NCI-H2227 (cell line): ENCODE results near the gene CAPZA2.
"Not testable (repeated sequence)": the region's sequence is repeated elsewhere in the genome, so short reads cannot be mapped to it uniquely, and the experiment has no call there.

Experiments
- DNase-seq: peaks from one replicate; lab custom pipeline; 2025; ENCODE audit not compliant: unreplicated experiment; lab: John Stamatoyannopoulos, UW

CAPZA2 gene

DNA sequence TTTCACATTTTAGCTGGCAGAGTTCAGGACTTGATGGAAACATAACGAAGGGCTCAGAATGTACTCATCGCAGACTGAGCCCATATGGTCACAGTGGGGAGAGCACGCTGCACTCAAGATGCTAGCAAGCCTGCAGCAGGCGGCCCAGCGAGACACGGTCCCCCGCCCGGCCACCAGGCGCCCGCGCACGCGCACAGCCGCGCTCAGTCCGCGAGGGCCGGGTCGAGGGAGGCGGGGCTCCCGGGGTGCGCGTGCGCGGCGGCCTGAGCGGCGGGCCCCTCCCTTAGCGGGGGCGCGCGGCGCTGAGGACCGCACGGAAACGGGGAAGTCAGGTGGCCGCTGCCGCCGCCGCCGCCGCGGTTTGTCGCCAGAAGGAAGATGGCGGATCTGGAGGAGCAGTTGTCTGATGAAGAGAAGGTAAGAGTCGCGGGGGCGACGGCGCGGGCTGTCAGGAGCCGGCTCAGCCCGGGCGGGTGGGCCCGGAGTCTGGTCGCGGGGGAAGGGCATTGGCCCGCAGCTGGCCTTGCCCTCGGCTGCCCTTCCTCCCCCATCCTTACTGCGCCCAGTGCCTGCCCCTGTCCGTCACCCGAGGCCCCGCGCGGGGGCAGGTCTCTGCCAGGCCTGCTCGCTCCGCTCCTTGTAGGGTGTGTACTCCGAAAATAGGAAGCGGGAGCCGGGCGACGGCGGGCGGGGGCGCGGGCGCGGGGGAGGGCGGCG lies at the start of gene CAPZA2:
CAPZA2 (plus strand) TSS at position 354 of the 717 bp plus-strand sequence; CDS start at position 379, 25 bp downstream.
- peak; percentile 98 for DNase-seq

DNA sequence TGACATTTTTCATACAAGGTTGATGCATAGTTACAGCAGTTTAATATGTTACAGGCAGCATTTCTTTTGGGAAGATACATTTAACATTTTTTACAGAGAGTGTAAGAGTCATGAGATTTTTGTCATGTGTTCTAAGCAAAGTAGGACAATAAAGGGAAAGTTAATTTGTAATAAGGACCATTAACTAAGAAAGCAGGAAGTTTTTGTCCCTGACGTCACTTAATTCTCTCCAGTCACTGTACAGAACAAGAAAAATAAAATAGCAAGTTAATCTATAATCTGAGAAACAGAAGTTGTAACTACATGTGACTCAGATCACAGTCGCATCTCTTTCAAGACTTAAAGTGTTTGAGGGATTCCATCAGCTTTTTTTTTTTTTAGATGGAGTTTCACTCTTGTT lies 49.5 kb upstream of the CAPZA2 start:
- DNase-seq: no peak

DNA sequence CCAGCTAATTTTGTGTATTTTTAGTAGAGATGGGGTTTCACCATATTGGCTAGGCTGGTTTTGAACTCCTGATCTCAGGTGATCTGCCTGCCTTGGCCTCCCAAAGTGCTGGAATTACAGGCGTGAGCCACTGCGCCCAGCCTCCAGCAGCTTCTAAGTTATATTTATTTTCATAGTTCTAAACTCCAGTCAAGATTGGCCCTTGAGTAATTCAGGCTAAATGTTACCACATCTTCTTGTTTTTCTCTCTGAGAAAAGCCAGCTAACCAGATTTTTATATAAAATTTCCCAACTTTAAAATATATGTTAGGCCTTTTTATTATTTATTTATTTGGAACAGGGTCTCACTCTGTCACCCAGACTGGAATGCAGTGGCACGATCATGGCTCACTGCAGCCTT lies 49.0 kb upstream of the CAPZA2 start:
- not testable (repeated sequence) for DNase-seq

DNA sequence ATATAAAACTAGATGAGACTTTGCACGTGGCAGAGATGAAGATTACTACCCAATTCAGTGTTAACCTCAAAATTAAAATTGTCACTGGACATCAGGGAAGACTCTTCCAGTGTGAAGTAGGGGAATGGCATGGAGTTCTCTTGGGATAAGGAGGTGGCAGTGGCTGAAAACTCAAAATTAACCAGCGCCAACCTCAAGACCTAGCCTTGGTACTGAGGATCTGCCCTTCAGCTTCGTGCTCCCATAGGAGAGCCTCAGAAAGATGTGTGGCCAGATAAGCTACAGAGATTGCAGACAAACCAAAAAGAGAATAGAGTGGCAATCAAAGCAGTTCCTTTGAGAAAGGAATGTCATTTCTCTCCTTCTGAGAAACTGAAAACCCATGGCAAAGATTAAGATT lies 47.3 kb upstream of the CAPZA2 start:
- no peak for DNase-seq

DNA sequence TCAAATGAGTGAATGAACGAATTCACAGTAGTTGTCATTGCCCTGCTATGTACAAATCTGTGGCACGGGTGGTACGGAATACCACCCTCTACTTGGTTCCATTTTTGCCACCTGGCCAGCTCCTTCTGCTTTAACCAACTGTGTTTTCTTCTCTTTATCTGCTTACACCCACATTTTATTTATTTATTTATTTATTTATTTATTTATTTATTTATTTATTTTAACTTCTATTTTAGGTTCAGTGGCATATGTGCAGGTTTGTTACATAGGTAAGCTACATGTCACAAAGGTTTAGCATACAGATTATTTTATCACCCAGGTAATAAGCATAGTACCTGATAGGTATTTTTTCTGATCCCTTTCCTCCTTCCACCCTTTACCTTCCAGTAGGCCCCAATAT lies 42.2 kb upstream of the CAPZA2 start:
- no peak for DNase-seq

DNA sequence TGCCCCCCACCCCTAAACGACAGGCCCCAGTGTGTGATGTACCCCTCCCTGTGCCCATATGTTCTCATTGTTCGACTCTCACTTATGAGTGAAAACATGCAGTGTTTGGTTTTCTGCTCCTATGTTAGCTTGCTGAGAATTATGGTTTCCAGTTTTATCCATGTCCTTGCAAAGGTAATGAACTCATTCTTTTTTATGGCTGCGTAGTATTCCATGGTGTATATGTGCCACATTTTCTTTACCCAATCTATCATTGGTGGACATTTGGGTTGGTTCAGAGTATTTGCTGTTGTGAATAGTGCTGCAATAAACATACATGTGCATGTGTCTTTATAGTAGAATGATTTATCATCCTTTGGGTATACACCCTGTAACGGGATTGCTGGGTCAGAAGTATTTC lies 40.7 kb upstream of the CAPZA2 start:
- not testable (repeated sequence) for DNase-seq

- DNase-seq: no peak
These were observed 37.9 kb upstream of the CAPZA2 start for GRCh38 chr7:116824449-116824848.

DNA sequence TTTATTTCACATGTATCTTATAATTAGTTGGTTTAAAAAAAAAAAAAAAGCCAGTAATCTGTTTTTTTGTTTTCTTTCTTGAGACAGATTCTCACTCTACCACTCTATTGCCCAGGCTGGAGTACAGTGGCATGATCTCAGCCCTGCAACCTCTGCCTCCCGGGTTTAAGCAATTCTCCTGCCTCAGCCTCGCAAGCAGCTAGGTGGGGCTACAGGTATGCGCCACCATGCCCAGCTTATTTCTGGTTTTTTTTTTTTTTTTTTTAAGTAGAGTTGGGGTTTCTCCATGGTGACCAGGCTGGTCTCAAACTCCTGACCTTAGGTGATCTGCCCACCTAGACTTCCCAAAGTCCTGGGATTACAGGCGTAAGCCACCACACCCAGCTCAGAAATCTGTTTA lies 34.1 kb upstream of the CAPZA2 start:
- DNase-seq: no peak

- no peak for DNase-seq
These were observed 33.3 kb upstream of the CAPZA2 start for GRCh38 chr7:116829041-116829440.

DNA sequence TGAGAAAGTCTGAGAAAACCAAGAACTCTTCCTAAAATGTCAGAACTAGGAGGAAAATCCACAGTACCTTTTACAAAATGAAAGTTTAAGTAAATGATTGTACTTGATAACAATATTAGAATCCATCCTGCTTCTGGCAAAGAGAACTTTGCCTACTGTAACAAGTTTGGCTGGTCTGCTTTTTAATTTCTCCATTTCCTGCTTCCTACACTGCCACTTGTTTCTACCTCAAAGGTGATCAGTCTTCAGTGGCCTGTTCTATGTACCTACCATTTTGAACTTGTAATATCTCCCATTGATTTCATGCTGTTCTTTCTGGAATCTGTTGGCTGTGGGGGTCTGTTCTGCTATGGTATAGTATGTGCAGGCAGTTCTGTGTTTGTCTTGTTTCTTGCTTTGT lies 32.9 kb upstream of the CAPZA2 start:
- no peak for DNase-seq

- no peak for DNase-seq
These were observed 29.7 kb upstream of the CAPZA2 start for GRCh38 chr7:116832692-116833091.

DNA sequence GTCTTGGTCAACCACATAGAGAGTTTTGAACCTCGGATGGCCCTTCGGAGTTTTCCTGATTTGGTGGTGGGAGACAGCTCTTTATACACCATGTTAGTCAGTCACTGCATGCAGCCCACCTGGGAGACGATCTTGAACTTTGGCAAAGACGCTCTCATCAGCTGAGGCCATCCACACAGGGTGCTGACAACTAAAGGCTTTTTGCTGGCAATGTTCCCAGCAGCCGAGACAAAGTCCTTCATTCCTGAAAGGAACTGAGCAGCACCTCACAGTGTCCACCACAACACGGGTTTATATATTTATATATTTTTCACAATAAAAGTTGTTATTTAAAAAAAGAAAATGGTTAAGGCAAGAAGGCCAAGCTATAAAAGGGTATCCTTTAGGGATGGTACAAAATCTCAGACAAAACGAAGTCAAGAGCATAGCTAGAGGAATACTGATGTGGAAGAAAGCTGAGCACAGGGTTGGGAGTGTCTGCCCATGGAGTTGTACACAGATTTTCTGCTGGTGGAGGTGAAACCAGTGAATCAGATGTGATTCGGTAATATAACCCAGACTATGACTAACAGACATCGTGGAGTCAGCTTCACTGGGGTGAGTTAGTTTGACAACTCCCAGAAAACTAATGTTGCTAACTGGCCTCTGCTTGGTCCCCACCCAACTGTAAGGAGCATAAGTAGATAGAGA lies 27.4 kb upstream of the CAPZA2 start:
- DNase-seq: no peak

DNA sequence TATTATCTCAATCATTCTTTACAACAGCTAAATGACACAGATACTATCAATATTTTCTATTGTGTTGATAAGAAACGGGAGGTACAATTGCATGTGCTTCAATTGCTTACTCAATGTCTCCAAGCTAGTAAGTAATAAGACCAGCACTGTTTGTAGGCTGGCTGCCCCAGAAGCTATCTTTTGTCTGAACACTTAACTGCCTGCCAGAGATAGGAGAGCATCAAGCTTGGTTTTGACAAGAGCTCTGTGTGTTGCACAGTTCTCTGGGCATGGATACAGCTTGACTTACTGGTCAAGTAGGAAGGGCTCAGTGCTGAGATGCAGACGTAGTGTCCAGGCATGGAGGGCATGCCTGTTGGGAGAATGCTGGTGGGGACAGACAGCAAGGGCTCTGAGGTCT lies 26.3 kb upstream of the CAPZA2 start:
- DNase-seq: no peak

- no peak for DNase-seq
These were observed 25.5 kb upstream of the CAPZA2 start for GRCh38 chr7:116836911-116837310.

- no peak for DNase-seq
These were observed 24.8 kb upstream of the CAPZA2 start for GRCh38 chr7:116837586-116837985.

GRCh38 chr7:116840256-116840655 lies 22.1 kb upstream of the CAPZA2 start:
- DNase-seq: no peak

DNA sequence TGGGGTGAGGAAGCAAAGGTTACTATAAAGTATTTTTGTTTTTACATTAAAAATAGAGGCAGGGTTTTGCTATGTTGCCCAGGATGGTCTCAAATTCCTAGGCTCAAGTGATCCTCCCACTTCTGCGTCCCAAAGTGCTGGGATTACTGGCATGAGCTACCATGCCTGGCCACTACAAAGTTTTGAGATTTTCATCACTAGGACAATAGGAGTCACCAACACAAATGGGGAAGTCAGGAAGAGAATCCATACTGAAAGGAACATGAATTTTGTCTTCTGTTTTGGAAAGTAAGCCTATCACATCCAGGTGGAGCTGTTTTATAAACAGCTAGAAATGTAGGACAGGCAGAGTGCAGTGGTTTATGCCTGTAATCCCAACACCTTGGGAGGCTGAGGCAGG lies 20.0 kb upstream of the CAPZA2 start:
- no peak for DNase-seq

DNA sequence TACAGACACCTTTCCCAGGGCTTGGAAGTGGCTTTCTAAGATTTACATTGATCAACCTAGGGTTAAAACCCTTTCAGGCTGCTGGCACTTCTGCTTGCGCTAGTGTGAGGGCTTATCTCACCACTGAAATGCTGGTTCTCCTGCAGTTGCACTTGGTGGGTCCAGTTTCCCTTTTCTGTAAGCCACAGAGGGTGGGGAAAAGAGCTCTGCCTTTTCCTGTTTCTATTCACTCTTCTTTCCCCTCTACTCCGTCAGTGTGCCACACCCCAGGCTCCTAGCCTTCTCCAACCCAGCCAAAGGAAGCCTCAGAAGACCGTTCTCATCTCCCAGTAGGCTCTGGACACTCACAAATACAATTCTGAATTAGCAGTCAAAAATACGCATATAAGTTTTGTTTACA lies 19.0 kb upstream of the CAPZA2 start:
- no peak for DNase-seq

DNA sequence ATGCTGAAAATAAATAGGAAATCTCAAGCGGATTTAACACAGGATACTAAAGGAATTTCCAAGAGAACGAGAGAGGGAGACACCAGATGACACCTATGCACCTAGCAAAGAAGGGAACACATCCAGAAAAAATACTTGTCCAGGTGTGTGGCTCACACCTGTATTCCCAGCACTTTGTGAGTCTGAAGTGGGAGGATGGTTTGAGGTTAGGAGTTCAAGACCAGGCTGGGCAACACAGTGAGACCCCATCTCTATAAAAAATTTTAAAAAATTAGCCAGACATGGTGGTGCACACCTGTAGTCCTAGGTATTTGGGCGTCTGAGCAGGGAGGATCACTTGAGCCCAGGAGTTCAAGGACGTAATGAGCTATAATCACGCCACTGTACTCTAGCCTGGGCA lies 11.2 kb upstream of the CAPZA2 start:
- DNase-seq: no peak

GRCh38 chr7:116851671-116852070 lies 10.7 kb upstream of the CAPZA2 start:
- no peak for DNase-seq

DNA sequence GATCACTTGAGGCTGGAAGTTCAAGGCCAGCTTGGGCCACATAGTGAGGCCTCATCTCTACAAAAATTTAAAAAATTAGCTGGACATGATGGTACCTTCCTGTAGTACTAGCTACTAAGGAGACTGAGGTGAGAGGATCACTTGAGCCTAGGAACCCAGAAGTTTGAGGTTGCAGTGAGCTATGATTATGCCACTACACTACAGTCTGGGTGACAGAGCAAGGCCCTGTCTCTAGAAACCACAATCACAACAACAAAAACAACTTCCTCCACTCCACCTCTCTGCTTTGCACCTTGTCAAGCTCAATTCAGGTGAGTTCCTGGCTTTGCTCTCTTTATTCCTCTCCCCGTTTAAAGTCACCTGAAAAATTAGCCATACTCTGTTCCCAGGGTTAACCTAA lies 8.3 kb upstream of the CAPZA2 start:
- DNase-seq: no peak

DNA sequence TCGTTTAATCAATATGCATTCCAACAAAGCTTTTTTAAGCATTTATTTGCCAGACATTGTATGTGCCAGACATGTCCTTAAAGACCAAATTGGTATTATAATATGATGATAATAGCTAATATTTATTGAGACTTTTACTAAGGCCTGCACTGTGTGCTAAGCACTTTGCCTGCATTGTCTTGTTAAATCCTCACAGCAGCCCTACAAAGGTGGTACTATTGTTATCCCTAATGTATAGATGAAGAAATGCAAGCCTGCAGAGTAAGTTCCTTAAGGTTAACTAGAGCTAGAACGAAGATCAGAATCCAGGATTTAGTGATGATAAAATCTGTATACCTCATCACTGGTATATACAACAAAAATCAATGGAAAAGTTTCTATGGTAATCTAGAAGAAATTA lies 5.3 kb upstream of the CAPZA2 start:
- DNase-seq: no peak

DNA sequence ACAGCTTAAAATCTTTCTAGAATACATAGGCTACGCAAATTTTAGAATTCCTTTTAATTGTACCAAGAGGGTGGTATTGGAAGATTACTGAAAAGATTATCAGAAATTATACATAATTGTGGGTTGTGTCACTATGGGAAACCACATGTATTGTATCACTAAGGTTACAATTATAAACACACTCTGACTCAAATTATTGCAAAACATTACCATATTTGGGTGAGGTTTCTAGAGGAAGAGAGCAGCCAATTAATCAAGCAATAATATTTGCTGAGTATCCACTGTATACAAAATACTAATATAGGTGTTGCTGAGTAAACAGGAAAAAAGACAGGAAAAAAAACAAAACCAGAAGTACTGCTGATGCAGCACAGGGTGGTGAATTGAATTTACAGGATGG lies 3.1 kb upstream of the CAPZA2 start:
- DNase-seq: no peak
